Liver (tissue), 9 donors: ENCODE results near the gene CELF4. TPM values are rescaled to one million over a fixed set of nuclear protein-coding genes. Genes with fewer than 3 reads are reported as not detected.

Experiments
- DNase-seq: peaks from one replicate; pipeline ENCODE4 v3.0.0-alpha.2; 2017; ENCODE audit warnings: low spot score
- H3K27ac ChIP-seq, 2 donors: one replicate each; pipeline ENCODE4 v1.7.0; 2013; ENCODE audit warnings: inconsistent platforms in 2 of 2, low read length in 2 of 2, control low read depth in 1 of 2, low read depth in 1 of 2, mild to moderate bottlenecking in 1 of 2
- H3K27me3 ChIP-seq, 4 donors: one replicate each; pipeline versions ENCODE4 v1.6.1 to v1.7.0; 2013; ENCODE audit warnings: low read length in 3 of 4, inconsistent platforms in 1 of 4, mild to moderate bottlenecking in 1 of 4, moderate library complexity in 1 of 4; ENCODE audit not compliant: control insufficient read depth in 4 of 4, insufficient read depth in 4 of 4
- H3K36me3 ChIP-seq, 4 donors: one replicate each; pipeline versions ENCODE4 v1.6.1 to v1.7.0; 2013; ENCODE audit warnings: low read length in 3 of 4, mild to moderate bottlenecking in 3 of 4, low read depth in 1 of 4, moderate library complexity in 1 of 4; ENCODE audit not compliant: control insufficient read depth in 4 of 4, insufficient read depth in 3 of 4
- H3K4me1 ChIP-seq, 4 donors: one replicate each; pipeline versions ENCODE4 v1.6.1 to v1.7.0; 2013; ENCODE audit warnings: low read length in 3 of 4, mild to moderate bottlenecking in 3 of 4, moderate library complexity in 1 of 4; ENCODE audit not compliant: control insufficient read depth in 4 of 4, insufficient read depth in 4 of 4
- H3K4me3 ChIP-seq, 3 donors: one replicate each; pipeline versions ENCODE4 v1.6.1 to v1.7.0; 2013; ENCODE audit warnings: low read length in 3 of 3, control low read depth in 1 of 3, low read depth in 1 of 3, mild to moderate bottlenecking in 1 of 3
- H3K9ac ChIP-seq, 2 donors: one replicate each; pipeline ENCODE4 v1.7.0; 2013; ENCODE audit warnings: low read length in 2 of 2, mild to moderate bottlenecking in 2 of 2, moderate library complexity in 2 of 2, control low read depth in 1 of 2, low read depth in 1 of 2
- H3K9me3 ChIP-seq, 4 donors: one replicate each; pipeline versions ENCODE4 v1.6.1 to v1.7.0; 2013; ENCODE audit warnings: low read length in 3 of 4; ENCODE audit not compliant: control insufficient read depth in 4 of 4
- EGR1 ChIP-seq, 2 donors: IDR thresholded peaks; 2 replicates each; pipeline ENCODE4 v1.6.1; 2016 to 2018; ENCODE audit warnings: antibody characterized with exemption in 2 of 2, low read depth in 2 of 2
- FOXA1 ChIP-seq: IDR thresholded peaks from 2 replicates; pipeline ENCODE4 v1.6.1; 2016; ENCODE audit warnings: antibody characterized with exemption
- FOXA2 ChIP-seq: IDR thresholded peaks from 2 replicates; pipeline ENCODE4 v1.6.1; 2016; ENCODE audit warnings: antibody characterized with exemption
- GABPA ChIP-seq, 2 donors: IDR thresholded peaks in 1 of 2; conservative IDR thresholded peaks in 1 of 2; 2 replicates each; pipeline ENCODE4 v1.6.1; 2016; ENCODE audit warnings: antibody characterized with exemption in 2 of 2, mild to moderate bottlenecking in 1 of 2, moderate library complexity in 1 of 2
- HNF4A ChIP-seq, 2 donors: conservative IDR thresholded peaks; 2 replicates each; pipeline ENCODE4 v1.6.1; 2016; ENCODE audit warnings: antibody characterized with exemption in 2 of 2, mild to moderate bottlenecking in 2 of 2
- HNF4G ChIP-seq: IDR thresholded peaks from 2 replicates; pipeline ENCODE4 v1.6.1; 2016; ENCODE audit warnings: antibody characterized with exemption
- JUND ChIP-seq, 2 donors: IDR thresholded peaks; 2 replicates each; pipeline ENCODE4 v1.6.1; 2016; ENCODE audit warnings: antibody characterized with exemption in 2 of 2
- NR2F2 ChIP-seq: IDR thresholded peaks from 2 replicates; pipeline ENCODE4 v1.6.1; 2016; ENCODE audit warnings: antibody characterized with exemption
- RAD21 ChIP-seq, 2 donors: IDR thresholded peaks; 2 replicates each; pipeline ENCODE4 v1.6.1; 2016; ENCODE audit warnings: antibody characterized with exemption in 2 of 2, mild to moderate bottlenecking in 2 of 2
- RXRA ChIP-seq, 2 donors: IDR thresholded peaks; 2 replicates each; pipeline ENCODE4 v1.6.1; 2017 to 2018; ENCODE audit warnings: antibody characterized with exemption in 2 of 2, mild to moderate bottlenecking in 1 of 2
- SP1 ChIP-seq: IDR thresholded peaks from 2 replicates; pipeline ENCODE4 v1.6.1; 2018; ENCODE audit warnings: antibody characterized with exemption, mild to moderate bottlenecking
- TAF1 ChIP-seq: conservative IDR thresholded peaks from 2 replicates; pipeline ENCODE4 v1.6.1; 2016; ENCODE audit warnings: antibody characterized with exemption, mild to moderate bottlenecking
- YY1 ChIP-seq: IDR thresholded peaks from 2 replicates; pipeline ENCODE4 v1.6.1; 2016; ENCODE audit warnings: antibody characterized with exemption, mild to moderate bottlenecking
- WGBS: extraction: QIAGEN DNeasy Blood & Tissue Kit; methylation state at CpG from one replicate; pipeline ENCODE4 v1.1.7; 2013; 5-methylcytosine and 5-hydroxymethylcytosine counted together
- polyA plus RNA-seq, 2 donors: library from polyadenylated mRNA; stranded (reverse) in 1 of 2; unstranded in 1 of 2; fragments of 200-250 nt in 1 of 2; fragments of >200 nt in 1 of 2; fragmentation: Nextera tagmentation in 1 of 2; extraction: Ambion mirVana in 1 of 2; gene quantifications; one replicate each; pipeline versions ENCODE4 v1.2.1 to v1.2.3, GENCODE V29; 2013 to 2015
- total RNA-seq, 2 donors: library from RNA; depleted of rRNA; stranded (reverse); fragments of >200 nt; gene quantifications; one replicate each; pipeline ENCODE4 v1.2.3, GENCODE V29; 2014
- TF ChIP-seq, protein P1 (sequence below): fragments of 150-350 bp; IDR thresholded peaks from 2 replicates; pipeline ENCODE4 v1.5.1; 2017; ENCODE audit warnings: improper control_type of control experiment, low read depth, low read length; ENCODE audit not compliant: missing input control
- TF ChIP-seq, protein P2 (sequence below): IDR thresholded peaks from 2 replicates; pipeline ENCODE4 v1.6.1; 2016; ENCODE audit warnings: antibody characterized with exemption
- TF ChIP-seq, protein P3 (sequence below): IDR thresholded peaks from 2 replicates; pipeline ENCODE4 v1.6.1; 2016; ENCODE audit warnings: antibody characterized with exemption, mild to moderate bottlenecking
- TF ChIP-seq, protein P4 (sequence below): IDR thresholded peaks from 2 replicates; pipeline ENCODE4 v1.6.1; 2016; ENCODE audit warnings: antibody characterized with exemption
- TF ChIP-seq, protein P5 (sequence below): IDR thresholded peaks from 2 replicates; pipeline ENCODE4 v1.6.1; 2016; ENCODE audit warnings: antibody characterized with exemption
- donor health status: healthy.
- donor health status: healthy.
- donor health status: healthy.
- donor health status: healthy.
- donor health status: healthy.

CELF4 gene
- total and polyA plus RNA-seq, 4 donors, result 0.08 to 0.28 (median 0.21) TPM; not detected in 1

DNA sequence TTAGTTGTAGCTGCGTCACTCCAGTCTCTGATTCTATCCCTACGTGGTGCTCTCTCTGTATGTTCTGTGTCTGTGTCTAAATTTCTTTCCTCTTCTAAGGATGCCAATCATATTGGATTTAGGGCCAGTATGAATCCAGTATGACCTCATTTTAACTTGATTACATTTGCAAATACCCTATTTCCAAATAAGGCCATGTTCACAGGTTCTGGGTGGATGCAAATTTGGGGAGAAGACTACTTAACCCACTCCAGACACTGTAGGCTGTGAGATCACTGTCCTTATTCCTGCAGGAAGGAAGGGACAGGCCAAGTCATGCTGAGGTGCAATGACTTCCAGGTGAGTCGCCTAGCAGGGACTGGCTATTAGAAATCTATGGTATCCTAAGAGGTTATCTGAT lies 272.2 kb downstream of the CELF4 start:
- no peak overlapping the region for H3K9ac ChIP-seq
- WGBS, result 75% methylated on average over 3 of the region's 3 CpGs
- no peak overlapping the region for H3K27ac ChIP-seq
- no peak overlapping the region for H3K4me3 ChIP-seq
- no peaks in the 10 kb centered on the region for H3K27me3 ChIP-seq
- TF ChIP-seq TAF1 (no peak), FOXA1 (no peak), GABPA (IDR thresholded peaks at IDR 0.05 in 1 of 2, conservative IDR thresholded peaks at IDR 0.05 in 1 of 2) (no peak), RXRA (IDR thresholded peaks at IDR 0.05) (no peak), NR2F2 (no peak), HNF4G (no peak), YY1 (no peak), SP1 (no peak), EGR1 (IDR thresholded peaks at IDR 0.05; ENCODE audit: low read depth in 2 of 2) (no peak), HNF4A (conservative IDR thresholded peaks at IDR 0.05) (no peak), RAD21 (IDR thresholded peaks at IDR 0.05) (no peak), FOXA2 (no peak), JUND (IDR thresholded peaks at IDR 0.05) (no peak)
- TF ChIP-seq, protein P1, sequence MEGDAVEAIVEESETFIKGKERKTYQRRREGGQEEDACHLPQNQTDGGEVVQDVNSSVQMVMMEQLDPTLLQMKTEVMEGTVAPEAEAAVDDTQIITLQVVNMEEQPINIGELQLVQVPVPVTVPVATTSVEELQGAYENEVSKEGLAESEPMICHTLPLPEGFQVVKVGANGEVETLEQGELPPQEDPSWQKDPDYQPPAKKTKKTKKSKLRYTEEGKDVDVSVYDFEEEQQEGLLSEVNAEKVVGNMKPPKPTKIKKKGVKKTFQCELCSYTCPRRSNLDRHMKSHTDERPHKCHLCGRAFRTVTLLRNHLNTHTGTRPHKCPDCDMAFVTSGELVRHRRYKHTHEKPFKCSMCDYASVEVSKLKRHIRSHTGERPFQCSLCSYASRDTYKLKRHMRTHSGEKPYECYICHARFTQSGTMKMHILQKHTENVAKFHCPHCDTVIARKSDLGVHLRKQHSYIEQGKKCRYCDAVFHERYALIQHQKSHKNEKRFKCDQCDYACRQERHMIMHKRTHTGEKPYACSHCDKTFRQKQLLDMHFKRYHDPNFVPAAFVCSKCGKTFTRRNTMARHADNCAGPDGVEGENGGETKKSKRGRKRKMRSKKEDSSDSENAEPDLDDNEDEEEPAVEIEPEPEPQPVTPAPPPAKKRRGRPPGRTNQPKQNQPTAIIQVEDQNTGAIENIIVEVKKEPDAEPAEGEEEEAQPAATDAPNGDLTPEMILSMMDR, result no peak
- TF ChIP-seq, protein P2, sequence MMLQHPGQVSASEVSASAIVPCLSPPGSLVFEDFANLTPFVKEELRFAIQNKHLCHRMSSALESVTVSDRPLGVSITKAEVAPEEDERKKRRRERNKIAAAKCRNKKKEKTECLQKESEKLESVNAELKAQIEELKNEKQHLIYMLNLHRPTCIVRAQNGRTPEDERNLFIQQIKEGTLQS, result no peak
- TF ChIP-seq, protein P3, sequence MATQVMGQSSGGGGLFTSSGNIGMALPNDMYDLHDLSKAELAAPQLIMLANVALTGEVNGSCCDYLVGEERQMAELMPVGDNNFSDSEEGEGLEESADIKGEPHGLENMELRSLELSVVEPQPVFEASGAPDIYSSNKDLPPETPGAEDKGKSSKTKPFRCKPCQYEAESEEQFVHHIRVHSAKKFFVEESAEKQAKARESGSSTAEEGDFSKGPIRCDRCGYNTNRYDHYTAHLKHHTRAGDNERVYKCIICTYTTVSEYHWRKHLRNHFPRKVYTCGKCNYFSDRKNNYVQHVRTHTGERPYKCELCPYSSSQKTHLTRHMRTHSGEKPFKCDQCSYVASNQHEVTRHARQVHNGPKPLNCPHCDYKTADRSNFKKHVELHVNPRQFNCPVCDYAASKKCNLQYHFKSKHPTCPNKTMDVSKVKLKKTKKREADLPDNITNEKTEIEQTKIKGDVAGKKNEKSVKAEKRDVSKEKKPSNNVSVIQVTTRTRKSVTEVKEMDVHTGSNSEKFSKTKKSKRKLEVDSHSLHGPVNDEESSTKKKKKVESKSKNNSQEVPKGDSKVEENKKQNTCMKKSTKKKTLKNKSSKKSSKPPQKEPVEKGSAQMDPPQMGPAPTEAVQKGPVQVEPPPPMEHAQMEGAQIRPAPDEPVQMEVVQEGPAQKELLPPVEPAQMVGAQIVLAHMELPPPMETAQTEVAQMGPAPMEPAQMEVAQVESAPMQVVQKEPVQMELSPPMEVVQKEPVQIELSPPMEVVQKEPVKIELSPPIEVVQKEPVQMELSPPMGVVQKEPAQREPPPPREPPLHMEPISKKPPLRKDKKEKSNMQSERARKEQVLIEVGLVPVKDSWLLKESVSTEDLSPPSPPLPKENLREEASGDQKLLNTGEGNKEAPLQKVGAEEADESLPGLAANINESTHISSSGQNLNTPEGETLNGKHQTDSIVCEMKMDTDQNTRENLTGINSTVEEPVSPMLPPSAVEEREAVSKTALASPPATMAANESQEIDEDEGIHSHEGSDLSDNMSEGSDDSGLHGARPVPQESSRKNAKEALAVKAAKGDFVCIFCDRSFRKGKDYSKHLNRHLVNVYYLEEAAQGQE, result no peak
- TF ChIP-seq, protein P4, sequence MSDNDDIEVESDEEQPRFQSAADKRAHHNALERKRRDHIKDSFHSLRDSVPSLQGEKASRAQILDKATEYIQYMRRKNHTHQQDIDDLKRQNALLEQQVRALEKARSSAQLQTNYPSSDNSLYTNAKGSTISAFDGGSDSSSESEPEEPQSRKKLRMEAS, result no peak
- TF ChIP-seq, protein P5, sequence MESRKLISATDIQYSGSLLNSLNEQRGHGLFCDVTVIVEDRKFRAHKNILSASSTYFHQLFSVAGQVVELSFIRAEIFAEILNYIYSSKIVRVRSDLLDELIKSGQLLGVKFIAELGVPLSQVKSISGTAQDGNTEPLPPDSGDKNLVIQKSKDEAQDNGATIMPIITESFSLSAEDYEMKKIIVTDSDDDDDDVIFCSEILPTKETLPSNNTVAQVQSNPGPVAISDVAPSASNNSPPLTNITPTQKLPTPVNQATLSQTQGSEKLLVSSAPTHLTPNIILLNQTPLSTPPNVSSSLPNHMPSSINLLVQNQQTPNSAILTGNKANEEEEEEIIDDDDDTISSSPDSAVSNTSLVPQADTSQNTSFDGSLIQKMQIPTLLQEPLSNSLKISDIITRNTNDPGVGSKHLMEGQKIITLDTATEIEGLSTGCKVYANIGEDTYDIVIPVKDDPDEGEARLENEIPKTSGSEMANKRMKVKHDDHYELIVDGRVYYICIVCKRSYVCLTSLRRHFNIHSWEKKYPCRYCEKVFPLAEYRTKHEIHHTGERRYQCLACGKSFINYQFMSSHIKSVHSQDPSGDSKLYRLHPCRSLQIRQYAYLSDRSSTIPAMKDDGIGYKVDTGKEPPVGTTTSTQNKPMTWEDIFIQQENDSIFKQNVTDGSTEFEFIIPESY, result no peak
- H3K4me1 ChIP-seq, result peaks cover 0 to 2% (median 0%) of the 10 kb centered on the region in 4 donors
- no peaks in the 10 kb centered on the region for H3K9me3 ChIP-seq
- DNase-seq, result no peak
- H3K36me3 ChIP-seq, result no peaks in the 10 kb centered on the region
